Lower leg skin (tissue), 3 donors: ENCODE results near the gene ADCY6.

Experiments
- CTCF ChIP-seq, 3 donors: fragments of 450-650 bp; IDR thresholded peaks; one replicate each; pipeline ENCODE4 v1.5.1; 2016; ENCODE audit warnings: antibody characterized with exemption in 3 of 3, mild to moderate bottlenecking in 3 of 3, moderate library complexity in 2 of 3
- POLR2A ChIP-seq, 2 donors: fragments of 450-650 bp; IDR thresholded peaks; one replicate each; pipeline ENCODE4 v1.6.1; 2016 to 2017; ENCODE audit warnings: antibody characterized with exemption in 2 of 2, mild to moderate bottlenecking in 1 of 2, moderate library complexity in 1 of 2

- TF ChIP-seq POLR2A (IDR thresholded peaks at IDR 0.05) (no peak), CTCF (IDR thresholded peaks at IDR 0.05) (no peak)
Measured at GRCh38 chr12:48822139-48822538, 33.2 kb upstream of the ADCY6 start.
